ENCODE data around the gene TXNDC15.
"Not testable (repeated sequence)": the region's sequence is repeated elsewhere in the genome, so short reads cannot be mapped to it uniquely, and the experiment has no call there.

The TXNDC15 gene

DNA sequence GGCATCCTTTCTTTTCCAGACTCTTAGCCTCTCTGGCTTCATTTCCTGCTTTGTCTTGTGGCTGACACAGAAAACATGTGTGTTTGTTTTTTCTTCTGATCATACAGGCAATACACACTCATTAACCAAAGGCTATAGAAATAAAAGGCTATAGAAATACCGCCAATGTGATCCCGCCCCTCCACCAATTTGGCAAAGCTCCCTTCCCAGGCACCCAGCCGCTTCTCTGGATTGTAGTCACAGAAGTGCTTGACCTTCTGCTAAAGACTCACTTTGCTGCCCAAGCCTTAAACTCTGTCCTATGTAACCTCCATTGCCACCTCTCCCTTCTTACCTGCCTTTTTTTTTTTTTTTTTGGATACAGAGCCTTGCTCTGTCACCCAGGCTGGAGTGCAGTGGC, 5.3 kb downstream of the TXNDC15 start:
- no peak for DNase-seq

DNA sequence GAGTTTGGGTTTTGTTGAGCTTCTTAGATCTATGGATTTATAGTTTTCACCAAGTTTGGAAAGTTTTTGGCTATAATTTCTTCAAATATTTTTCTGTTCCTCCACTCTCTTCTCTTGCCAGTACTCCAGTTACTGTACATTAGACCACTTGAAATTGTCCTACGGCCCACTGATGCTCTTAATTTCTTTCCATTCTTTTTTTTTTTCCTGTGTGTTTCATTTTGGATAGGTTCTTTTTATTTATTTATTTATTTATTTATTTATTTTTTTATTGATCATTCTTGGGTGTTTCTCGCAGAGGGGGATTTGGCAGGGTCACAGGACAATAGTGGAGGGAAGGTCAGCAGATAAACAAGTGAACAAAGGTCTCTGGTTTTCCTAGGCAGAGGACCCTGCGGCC, 6.8 kb downstream of the TXNDC15 start:
- DNase-seq, result not testable (repeated sequence)

DNA sequence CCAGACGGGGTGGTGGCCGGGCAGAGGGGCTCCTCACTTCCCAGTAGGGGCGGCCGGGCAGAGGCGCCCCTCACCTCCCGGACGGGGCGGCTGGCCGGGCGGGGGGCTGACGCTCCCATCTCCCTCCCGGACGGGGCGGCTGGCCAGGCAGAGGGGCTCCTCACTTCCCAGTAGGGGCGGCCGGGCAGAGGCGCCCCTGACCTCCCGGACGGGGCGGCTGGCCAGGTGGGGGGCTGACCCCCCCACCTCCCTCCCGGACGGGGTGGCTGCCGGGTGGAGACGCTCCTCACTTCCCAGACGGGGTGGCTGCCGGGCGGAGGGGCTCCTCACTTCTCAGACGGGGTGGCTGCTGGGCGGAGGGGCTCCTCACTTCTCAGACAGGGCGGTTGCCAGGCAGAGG, 7.5 kb downstream of the TXNDC15 start:
- not testable (repeated sequence) for DNase-seq

DNA sequence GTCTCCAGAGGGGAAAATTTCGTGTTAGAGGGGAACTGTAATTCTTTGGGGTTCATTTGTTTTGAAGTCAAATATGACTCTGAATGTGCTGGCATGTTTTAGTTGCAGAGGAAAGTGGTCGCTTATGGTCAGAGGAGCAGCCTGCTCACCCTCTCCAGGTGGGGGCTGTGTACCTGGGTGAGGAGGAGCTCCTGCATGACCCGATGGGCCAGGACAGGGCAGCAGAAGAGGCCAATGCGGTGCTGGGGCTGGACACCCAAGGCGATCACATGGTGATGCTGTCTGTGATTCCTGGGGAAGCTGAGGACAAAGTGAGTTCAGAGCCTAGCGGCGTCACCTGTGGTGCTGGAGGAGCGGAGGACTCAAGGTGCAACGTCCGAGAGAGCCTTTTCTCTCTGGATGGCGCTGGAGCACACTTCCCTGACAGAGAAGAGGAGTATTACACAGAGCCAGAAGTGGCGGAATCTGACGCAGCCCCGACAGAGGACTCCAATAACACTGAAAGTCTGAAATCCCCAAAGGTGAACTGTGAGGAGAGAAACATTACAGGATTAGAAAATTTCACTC, 13.5 kb downstream of the TXNDC15 start:
- no peak for DNase-seq

DNA sequence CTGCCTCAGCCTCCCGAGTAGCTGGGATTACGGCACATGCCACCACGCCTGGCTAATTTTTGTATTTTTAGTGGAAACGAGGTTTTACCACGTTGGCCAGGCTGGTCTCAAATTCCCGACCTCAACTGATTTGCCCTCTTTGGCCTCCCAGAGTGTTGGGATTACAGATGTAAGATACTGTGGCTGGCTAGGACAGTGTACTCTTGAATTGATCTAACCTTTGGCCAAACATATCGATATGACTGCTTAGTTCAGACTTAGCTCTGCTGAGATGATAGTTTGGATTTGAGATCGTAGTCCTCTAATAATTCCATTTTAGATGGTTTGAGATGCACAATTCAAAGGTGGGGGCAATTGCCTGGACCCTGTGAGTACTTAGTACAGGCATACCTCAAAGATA, 15.2 kb downstream of the TXNDC15 start:
- no peak for DNase-seq

DNA sequence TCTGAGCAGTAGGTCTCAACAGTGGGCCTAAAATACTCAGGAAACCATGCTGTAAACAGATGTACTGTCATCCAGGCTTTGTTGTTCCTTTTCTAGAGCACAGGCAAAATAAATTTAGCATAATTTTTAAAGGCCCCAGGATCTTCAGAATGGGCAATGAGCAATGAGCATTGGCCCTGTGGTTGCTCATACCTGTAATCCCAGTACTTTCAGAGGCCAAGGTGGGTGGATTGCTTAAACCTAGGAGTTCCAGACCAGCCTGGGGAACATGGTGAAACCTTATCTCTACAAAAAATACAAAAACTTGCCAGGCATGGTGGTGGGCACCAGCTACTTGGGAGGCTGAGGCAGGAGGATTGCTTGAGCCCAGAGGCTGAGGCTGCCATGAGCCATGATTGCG, 17.3 kb downstream of the TXNDC15 start:
- no peak for DNase-seq

DNA sequence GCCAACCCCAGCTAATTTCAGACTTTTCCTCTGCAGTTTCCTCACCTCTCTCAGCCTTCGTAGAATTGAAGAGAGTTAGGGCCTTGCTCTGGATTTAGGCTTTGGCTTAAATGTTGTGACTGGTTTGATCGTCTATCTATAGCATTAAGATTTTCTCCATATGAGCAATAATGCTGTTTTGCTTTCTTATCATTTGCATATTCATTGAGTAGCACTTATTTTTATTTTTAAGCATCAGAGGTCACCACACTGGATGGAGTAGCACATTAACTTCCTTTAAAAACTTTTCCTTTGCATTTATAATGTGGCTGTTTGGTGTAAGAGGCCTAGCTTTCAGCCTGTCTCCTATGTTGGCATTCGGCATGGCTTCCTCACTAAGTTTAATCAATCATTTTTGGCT, 18.1 kb downstream of the TXNDC15 start:
- DNase-seq, result no peak

DNA sequence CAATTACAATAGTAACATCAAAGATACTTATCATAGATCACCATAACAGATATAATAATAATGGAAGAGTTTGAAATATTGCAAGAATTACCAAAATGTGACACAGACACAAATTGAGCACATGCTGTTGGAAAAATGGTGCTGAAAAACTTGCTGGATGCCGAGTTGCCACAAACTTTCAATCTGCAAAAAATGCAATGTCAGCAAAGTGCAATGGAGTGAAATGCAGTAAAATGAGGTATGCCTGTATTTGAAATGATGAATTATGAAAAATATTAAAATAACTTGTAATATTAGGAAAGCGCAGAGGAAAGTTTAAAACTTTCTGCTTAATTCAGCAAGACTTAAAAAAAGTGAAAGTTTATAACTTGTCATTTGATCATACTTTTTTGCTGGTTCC, 18.8 kb downstream of the TXNDC15 start:
- no peak for DNase-seq

DNA sequence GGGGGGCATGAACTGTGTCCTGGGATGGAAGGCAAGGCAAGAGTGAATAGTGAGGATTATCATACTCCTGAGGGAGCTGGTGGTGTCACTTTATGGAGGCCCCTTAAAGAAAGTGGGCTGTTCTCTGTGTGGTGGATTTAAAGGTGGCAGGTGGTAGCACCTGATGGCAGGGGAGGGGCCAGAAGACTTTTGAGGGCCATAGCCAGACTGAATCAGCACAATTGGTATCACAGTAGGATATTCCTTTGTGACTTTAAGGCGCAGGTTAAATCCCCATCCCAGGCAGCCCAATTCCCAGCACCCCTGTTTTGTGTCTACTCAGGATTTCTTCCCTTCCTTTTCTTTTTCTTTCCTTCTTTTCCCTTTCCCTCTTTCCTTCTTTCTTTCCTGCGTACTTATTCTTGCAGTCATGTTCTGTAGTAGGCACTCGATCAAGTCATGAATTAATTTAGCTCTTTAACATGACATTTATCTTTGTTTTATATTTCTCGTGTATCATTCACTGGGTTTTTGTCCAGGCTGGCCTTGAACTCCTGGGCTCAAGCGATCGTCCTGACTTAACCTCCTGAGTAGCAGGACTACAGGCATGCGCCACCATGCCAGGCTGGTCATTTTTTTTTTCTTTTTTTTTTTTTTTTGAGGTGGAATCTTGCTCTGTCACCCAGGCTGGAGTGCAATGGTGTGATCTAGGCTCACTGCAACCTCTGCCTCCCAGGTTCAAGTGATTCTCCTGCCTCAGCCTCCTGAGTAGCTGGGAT, 19.8 kb downstream of the TXNDC15 start:
- DNase-seq, result no peak

DNA sequence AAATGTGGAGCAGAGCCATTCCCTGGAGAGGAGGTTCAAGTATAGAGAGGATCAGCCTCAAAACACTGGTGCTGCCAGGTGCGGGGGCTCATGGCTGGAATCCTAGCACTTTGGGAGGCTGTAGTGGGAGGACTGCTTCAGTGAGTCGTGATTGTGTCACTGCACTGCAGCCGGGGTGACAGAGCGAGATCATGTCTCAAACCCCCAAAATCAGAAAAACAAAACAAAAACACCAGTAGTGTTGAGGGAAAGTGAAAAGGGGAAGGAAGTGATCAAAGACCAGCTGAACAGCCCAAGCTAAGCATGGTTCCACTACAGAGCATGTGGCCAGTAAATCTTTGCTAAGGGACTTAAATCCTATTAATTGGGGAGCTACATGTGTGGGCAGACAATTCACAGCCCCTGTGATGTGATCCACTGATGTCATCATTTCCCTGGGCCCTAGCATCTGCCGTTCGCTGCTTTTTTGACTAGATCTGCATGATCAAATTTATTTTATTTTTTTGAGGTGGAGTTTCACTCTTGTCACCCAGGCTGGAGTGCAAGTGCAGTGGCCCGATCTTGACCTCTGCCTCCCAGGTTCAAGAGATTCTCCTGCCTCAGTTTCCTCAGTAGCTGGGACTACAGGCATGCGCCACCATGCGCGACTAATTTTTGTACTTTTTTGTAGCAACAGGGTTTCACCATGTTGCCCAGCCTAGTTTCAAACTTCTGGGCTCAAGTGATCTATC, 28.1 kb downstream of the TXNDC15 start:
- no peak for DNase-seq

DNA sequence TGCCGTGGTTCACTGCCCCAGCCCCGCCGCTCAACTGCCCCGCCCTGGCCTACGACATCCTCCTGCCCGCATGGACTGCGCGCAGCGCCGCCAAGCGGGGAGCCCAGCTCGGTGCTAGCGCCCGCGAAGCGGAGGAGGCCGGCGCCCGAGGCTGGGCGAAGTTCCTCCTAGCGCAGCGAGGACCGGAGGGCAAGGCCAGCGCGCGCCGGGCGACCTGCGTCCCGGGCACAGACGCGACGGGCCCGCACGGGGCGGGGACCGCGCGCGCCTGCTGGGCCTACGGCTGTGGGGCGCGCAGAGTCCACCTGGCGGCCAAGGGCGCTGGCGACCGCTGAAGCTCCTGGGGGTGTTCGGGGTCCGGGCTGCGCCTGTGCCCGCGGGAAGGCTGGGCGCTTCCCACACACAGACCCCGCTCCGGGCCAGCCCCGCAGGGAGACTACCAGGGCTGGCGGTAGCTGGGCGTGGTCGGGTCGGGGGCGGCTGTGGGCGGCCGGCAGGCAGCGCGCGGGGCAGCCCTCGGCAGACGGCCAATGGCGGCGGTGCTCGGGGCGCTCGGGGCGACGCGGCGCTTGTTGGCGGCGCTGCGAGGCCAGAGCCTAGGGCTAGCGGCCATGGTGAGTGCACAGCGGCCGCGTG, 30.6 kb downstream of the TXNDC15 start, which contains the start of gene PCBD2:
Gene PCBD2, plus strand, starts transcription at position 522 of the 636 bp plus-strand sequence. Its CDS starts 9 bp downstream, at position 531.
- DNase-seq, result peak; percentile 93

DNA sequence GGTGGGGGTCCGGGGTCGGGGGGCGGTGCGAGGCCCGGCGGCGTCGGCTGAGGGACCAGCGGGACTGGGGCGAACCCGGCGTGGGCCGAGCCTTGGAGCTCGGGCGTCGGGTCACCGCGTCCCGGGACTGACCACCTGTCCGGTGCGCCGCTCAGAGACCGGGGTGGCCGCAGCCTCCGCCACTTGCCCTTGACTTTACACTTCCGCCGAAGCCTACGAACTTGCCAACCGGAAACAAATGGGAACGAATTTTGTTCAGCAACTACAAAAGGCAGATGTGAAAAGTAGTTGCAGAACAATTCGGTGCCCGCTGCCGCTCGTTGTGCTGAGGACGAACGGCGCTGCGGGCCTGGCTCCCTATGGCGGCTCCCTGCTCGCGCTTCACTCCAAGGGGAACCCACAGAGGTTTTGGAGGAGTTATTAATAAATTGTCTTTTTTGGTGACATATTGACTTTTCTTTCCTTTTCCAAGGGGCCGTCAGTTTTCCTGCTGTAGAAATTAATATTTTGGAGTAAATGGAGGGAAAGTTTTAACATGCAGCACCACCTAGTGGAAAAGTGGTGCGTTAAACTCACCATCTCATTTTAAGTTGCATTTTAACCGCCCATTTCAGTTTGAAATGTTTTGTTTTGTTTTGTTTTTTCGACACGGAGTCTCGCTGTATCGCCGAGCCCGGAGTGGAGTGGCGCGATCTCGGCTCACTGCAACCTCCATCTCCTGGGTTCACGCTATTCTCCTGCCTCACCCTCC, 31.2 kb downstream of the TXNDC15 start:
- peak; percentile 62 for DNase-seq

DNA sequence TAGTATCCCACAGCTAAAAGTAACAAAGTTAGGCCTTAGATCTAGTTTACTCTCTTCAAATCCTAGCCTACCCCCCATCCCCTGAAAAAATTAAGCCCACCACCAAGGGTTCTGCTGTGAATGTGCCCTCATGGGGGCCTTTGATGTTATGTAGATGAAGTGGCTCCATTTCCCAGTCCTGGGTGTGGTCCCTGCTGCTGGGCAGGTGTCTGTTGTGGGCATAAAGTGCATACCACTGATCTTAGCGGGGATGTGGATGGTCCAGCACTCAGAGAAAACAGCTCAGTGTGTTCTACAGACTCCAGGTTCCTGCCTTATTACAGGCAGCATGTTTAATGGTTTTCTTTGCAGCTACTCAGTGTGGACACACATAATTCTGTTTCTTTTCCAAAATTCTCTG, 32.6 kb downstream of the TXNDC15 start:
- DNase-seq, result no peak

DNA sequence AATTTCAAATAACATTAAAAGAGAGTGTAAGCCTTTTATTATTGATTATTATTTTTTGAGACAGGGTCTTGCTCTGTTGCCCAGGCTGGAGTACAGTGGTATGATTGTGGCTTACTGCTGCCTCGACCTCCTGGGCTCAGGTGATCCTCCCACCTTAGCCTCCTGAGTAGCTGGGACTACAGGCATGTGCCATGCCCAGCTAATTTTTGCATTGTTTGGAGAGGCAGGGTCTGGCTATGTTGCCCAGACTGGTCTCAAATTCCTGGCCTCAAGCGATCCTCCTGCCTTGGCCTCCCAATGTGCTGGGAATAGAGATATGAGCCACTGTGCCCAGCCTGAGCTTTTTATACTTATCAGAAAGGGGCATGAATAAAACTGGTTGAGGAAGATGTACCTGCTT, 36.6 kb downstream of the TXNDC15 start:
- not testable (repeated sequence) for DNase-seq

DNA sequence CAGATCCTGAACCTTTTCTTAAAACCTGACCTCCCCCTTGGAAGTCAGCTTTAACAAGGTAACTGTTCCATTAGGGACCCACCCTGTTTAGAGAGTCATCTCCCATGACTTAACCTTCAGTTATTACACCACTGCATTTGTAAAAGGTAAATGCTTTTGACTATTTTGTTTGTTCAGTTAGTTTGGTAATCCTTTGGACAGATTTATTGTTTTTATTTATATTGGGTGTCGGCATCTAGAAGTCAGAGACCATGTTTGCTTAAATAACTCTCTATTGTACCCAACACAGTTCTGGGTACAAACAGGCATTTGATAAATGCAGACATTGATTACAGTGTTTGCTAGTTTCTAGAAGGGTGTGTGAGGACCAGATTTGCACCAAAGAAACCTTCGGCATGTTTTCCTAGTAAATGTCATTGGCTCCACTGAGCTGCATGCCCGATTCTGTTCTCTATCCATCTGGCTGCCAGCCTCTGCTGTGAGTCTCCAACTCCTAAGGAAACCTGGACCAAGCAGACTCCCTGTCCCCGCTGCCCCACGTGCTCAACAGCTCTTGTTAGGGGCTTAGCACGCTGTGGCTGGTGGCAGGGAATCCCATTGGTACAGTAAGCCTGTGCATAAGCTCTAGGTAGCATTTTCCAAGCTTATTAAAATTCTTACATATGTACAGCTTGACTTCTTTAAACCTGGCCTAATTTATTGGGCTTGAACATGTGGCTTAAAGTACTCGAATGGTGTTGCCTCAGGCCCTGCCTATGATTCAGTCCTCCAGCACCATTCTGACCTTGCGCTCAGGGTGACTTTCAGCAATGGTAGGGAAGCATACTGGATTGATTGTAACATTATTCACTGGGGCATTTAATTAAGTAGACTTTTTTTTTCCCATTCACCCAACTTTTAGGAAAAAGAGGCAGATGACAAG, 37.4 kb downstream of the TXNDC15 start:
- DNase-seq, result no peak

DNA sequence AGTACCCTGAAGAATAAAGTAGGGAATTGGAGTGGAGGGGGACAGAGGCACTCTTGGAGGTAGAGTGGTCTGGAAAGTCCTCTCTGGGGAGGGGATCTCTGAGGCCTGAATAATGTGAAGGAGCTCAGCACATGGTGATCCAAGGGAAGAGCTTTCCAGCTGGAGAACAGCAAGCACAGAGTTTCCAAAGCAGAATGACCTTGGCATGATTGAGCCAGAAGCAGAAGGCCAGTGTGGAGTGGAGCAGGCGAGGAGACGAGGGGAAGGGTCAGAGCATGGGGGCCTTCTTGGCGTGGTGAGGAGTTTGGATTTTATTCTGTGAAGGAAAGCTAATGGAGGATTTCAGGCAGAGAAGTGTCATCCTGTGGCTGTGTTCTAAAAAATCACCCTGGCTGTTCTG, 39.1 kb downstream of the TXNDC15 start:
- no peak for DNase-seq

DNA sequence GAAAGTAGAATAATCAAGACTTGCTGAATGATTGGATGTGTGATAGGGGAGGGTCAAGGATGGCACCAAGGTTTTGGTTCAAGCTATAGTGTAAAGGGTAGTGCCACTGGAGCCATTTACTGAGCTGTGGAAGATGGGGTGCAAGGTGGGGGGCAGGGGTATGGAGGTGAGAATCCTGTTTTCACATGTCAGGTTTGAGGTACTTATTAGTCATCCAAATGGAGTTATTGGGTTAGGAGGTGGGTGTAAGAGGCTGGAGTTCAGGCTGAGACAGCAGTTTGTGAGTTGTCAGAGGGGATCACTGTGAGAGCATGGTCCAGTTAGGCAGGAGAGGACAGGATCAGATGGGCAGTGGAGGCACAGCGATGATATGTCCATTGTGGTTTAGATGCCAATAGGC, 39.6 kb downstream of the TXNDC15 start:
- DNase-seq, result no peak

DNA sequence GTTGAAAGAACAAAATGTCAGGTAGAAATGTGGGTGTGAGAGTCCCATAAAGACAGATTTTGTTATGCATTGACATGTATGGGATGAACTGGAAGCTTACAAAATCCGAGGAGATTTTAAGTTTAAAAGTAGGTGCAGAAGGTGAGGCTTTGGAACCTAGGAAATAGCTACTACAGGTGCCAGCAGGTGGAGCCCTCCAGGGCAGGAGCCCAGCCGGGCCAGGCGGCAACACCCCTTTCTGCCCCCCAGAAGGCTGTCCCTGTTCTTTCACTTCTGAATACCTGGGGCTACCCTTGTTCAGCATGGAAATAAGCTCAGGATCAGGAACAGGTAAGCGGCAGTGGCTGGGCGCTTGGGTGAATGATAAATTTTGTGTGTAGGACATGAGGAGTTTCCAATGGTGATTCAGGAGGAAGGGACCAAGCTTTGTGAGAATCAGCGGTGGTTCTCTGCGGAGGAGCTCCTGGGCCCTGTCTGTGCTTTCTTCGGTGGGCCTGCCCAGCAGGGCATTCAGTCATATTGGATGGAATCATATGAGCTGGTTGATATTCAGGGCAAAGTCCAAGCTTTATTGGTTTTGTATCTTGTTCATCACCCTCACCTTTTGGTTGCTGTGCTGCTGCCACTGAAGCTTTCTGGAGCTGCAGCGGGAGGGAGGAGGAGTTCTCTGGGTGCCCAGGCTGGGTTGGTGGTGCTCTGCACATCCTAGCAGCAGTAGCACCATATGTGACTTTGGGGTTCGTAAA, 43.1 kb downstream of the TXNDC15 start:
- DNase-seq, result no peak

DNA sequence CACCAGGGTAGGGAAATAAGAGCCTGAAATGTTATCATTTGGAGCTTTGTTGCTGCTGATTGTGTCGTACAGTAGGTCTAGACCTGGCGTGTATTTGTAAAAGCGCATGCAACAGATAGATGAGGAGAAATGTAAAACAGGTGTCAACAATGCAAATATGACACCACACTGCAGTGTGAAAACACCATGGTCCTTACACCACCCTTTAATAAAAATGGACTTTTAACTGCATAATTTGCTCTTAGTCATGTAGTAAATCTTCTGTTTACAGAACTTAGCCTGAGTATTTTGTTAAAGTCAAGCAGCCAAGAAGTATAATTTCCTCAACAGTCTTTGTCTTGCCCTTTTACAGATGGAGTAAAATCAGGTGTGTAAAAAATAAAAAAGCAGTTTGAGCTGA, 44.7 kb downstream of the TXNDC15 start:
- no peak for DNase-seq

DNA sequence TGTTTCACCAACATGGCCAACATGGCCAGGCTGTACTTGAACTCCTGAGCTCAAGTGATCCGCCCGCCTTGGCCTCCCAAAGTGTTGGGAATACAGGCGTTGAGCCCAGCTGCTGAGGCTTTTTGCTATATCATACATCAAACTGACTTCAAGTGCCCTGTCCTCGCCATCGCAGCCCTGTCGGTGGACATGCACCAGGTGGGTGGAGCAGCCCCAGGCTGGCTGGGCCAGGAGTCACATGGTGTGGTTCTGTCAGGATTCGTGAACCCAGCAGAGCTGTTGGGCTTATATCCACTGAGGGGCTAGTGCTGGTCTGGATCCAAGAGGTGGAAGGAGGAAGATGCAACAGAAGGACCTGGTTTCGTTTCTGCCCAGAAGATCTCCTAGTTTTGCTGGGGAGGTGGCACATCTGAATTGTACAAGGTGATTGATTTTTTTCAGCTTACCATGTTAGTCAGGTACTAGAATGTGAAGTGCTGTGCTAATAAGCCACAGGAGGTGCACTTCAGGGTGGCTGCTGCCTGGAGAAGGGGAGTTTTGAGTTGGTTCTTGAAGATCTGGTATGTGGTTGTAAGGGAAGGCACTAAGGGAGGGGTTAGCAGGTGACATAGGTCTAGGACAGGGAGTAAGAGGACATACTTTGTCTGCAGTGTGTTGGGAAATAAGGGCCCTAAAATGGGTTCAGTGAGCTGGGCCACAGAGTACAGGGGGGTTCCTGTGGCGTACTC, 46.8 kb downstream of the TXNDC15 start:
- DNase-seq, result no peak

Measured in activated CD4-positive, alpha-beta T cell treated with anti-CD3 and anti-CD28 coated beads, Interleukin-2, amount 50 U/mL, for 1 hour (primary cell).